Esophagus squamous epithelium (tissue), 4 donors: ENCODE results near the gene PTPRM.

ENCODE experiments used
- CTCF ChIP-seq, 6 experiments: fragments of 450-650 bp in 4 of 6; fragments of 200-600 bp in 2 of 6; sonication (generic) in 2 of 6; IDR thresholded peaks; one replicate each; pipeline ENCODE4 v1.5.1; 2016 to 2019; ENCODE audit warnings: antibody characterized with exemption in 6 of 6, mild to moderate bottlenecking in 4 of 6, moderate library complexity in 4 of 6
- POLR2A ChIP-seq, 4 donors: fragments of 450-650 bp; IDR thresholded peaks; one replicate each; pipeline ENCODE4 v1.6.1; 2017; ENCODE audit warnings: antibody characterized with exemption in 4 of 4, mild to moderate bottlenecking in 4 of 4, moderate library complexity in 3 of 4

GRCh38 chr18:8274370-8274769 is 707.3 kb downstream of the PTPRM start:
- TF ChIP-seq CTCF (IDR thresholded peaks at IDR 0.05): no peak
- no peak for TF ChIP-seq POLR2A (IDR thresholded peaks at IDR 0.05)
